Neuronal stem cell (in vitro differentiated cells): ENCODE data around the gene PTPN6.
A peak's percentile ranks its signal among the peaks of the same experiment; 100 is the strongest.

Experiments
- DNase-seq: peaks from one replicate; pipeline ENCODE4 v3.0.0-alpha.2; 2013; ENCODE audit warnings: low spot score
- H2AFZ ChIP-seq: one replicate; pipeline ENCODE4 v1.6.1; 2013; ENCODE audit warnings: mild to moderate bottlenecking, low read length, inconsistent platforms
- H2AK5ac ChIP-seq: 2 replicates; pipeline ENCODE4 v1.6.1; 2013; ENCODE audit warnings: low read depth, mild to moderate bottlenecking, inconsistent platforms, low read length, moderate library complexity, mixed read lengths
- H2BK120ac ChIP-seq: 2 replicates; pipeline ENCODE4 v1.6.1; 2013; ENCODE audit warnings: low read depth, mild to moderate bottlenecking, inconsistent platforms, low read length, moderate library complexity, mixed read lengths
- H2BK12ac ChIP-seq: one replicate; pipeline ENCODE4 v1.6.1; 2013; ENCODE audit warnings: low read length, inconsistent platforms
- H2BK15ac ChIP-seq: 2 replicates; pipeline ENCODE4 v1.6.1; 2013; ENCODE audit warnings: mild to moderate bottlenecking, low read length, inconsistent platforms, mixed read lengths
- H2BK5ac ChIP-seq: one replicate; pipeline ENCODE4 v1.6.1; 2013; ENCODE audit warnings: inconsistent platforms, mild to moderate bottlenecking, low read length, moderate library complexity
- H3K14ac ChIP-seq: one replicate; pipeline ENCODE4 v1.6.1; 2013; ENCODE audit warnings: low read length, inconsistent platforms
- H3K18ac ChIP-seq: 2 replicates; pipeline ENCODE4 v1.6.1; 2013; ENCODE audit warnings: low read length, inconsistent platforms
- H3K23ac ChIP-seq: 2 replicates; pipeline ENCODE4 v1.6.1; 2013; ENCODE audit warnings: low read depth, mild to moderate bottlenecking, mixed read lengths, low read length, inconsistent platforms; ENCODE audit not compliant: poor library complexity
- H3K27ac ChIP-seq: replicated peaks from 3 replicates; pipeline ENCODE4 v1.5.1; 2013; ENCODE audit warnings: low read length, inconsistent platforms
- H3K27me3 ChIP-seq, 3 experiments: 2 replicates each; pipeline ENCODE4 v1.6.1; 2013; ENCODE audit warnings: low read length in 3 of 3, mild to moderate bottlenecking in 2 of 3, inconsistent platforms in 1 of 3, low read depth in 1 of 3, mixed read lengths in 1 of 3, moderate library complexity in 1 of 3; ENCODE audit not compliant: control insufficient read depth in 3 of 3, insufficient read depth in 3 of 3
- H3K36me3 ChIP-seq, 2 donors: replicated peaks in 1 of 2; 2 replicates each; pipeline ENCODE4 v1.6.1; 2013; ENCODE audit warnings: low read length in 2 of 2; ENCODE audit not compliant: control insufficient read depth in 2 of 2, insufficient read depth in 2 of 2
- H3K4ac ChIP-seq: 2 replicates; pipeline ENCODE4 v1.6.1; 2013; ENCODE audit warnings: inconsistent platforms, mild to moderate bottlenecking, low read length, moderate library complexity
- H3K4me1 ChIP-seq, 2 donors: 1 replicate in 1 of 2; 2 replicates in 1 of 2; pipeline ENCODE4 v1.6.1; 2013; ENCODE audit warnings: low read length in 2 of 2, low read depth in 1 of 2; ENCODE audit not compliant: control insufficient read depth in 2 of 2, insufficient read depth in 1 of 2
- H3K4me2 ChIP-seq: one replicate; pipeline ENCODE4 v1.6.1; 2013; ENCODE audit warnings: mild to moderate bottlenecking, low read length, inconsistent platforms; ENCODE audit not compliant: insufficient read depth, poor library complexity, severe bottlenecking
- H3K4me3 ChIP-seq, 2 donors: 2 replicates each; pipeline ENCODE4 v1.5.1; 2013; ENCODE audit warnings: low read length in 2 of 2, mild to moderate bottlenecking in 2 of 2, inconsistent platforms in 1 of 2, moderate library complexity in 1 of 2
- H3K79me1 ChIP-seq: one replicate; pipeline ENCODE4 v1.6.1; 2013; ENCODE audit warnings: low read depth, mild to moderate bottlenecking, inconsistent platforms, low read length, moderate library complexity
- H3K9ac ChIP-seq: one replicate; pipeline ENCODE4 v1.6.1; 2013; ENCODE audit warnings: mild to moderate bottlenecking, low read depth, low read length, inconsistent platforms; ENCODE audit not compliant: poor library complexity
- H3K9me3 ChIP-seq, 2 donors: replicated peaks in 1 of 2; 2 replicates each; pipeline versions ENCODE3 to v1.6.1; 2013; ENCODE audit warnings: low read length in 2 of 2, mild to moderate bottlenecking in 2 of 2, inconsistent platforms in 1 of 2, low read depth in 1 of 2, mixed read lengths in 1 of 2, moderate library complexity in 1 of 2; ENCODE audit not compliant: control insufficient read depth in 2 of 2, insufficient read depth in 1 of 2
- H4K8ac ChIP-seq: one replicate; pipeline ENCODE4 v1.6.1; 2013; ENCODE audit warnings: low read depth, mild to moderate bottlenecking, inconsistent platforms, low read length, moderate library complexity
- H4K91ac ChIP-seq: one replicate; pipeline ENCODE4 v1.6.1; 2013; ENCODE audit warnings: low read length, low read depth, mild to moderate bottlenecking, inconsistent platforms; ENCODE audit not compliant: poor library complexity
- WGBS, 2 donors: extraction: QIAGEN DNeasy Blood & Tissue Kit; methylation state at CpG; one replicate each; pipeline ENCODE4 v1.1.7; 2013; ENCODE audit warnings: missing lambda C conversion rate in 2 of 2, mixed read lengths in 1 of 2; ENCODE audit not compliant: insufficient read length in 2 of 2, insufficient replicate concordance in 1 of 2; ENCODE audit errors: extremely low coverage in 2 of 2; 5-methylcytosine and 5-hydroxymethylcytosine counted together

PTPN6 gene

DNA sequence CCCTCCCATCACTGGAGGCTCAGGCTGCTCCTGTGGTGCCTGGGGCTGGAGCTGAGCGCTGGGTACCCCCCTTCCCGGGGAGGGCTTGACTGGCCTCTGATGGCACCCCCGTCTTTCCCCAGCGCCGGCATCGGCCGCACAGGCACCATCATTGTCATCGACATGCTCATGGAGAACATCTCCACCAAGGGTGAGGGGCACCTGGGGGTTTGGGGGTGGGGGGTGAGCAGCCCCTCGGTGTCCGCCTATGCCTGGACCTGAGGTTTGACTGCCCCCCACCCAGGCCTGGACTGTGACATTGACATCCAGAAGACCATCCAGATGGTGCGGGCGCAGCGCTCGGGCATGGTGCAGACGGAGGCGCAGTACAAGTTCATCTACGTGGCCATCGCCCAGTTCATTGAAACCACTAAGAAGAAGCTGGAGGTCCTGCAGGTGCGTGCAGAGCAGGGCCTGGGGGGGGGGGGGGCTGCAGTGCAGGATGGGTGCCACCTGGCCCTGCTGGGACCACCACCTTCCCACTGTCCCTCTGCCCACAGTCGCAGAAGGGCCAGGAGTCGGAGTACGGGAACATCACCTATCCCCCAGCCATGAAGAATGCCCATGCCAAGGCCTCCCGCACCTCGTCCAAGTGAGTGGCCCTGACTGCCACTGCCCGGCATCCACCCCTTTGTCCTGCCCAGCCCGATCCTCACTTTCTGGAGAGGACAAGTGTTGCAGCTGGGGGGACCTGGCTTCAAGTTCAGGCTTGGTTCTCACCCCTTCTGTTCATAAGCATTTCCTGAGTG lies 8.8 kb downstream of the PTPN6 start:
- no peaks in the 10 kb centered on the region for H3K79me1 ChIP-seq
- no peak overlapping the region for H3K4me2 ChIP-seq
- H3K27ac ChIP-seq = no peak overlapping the region
- H4K8ac ChIP-seq = peak overlapping the region; percentile 23
- H3K4ac ChIP-seq = no peak overlapping the region
- H3K18ac ChIP-seq = peak overlapping the region; percentile 59
- peak overlapping the region; percentile 65 for H2AK5ac ChIP-seq
- peak overlapping the region; percentile 35 for H4K91ac ChIP-seq
- peak overlapping the region; percentile 22 for H3K14ac ChIP-seq
- H3K4me1 ChIP-seq = peaks cover 15 to 23% of the 10 kb centered on the region in 2 donors
- peak overlapping the region; percentile 65 for H3K9ac ChIP-seq
- H2BK12ac ChIP-seq = peak overlapping the region; percentile 81
- peak overlapping the region; percentile 91 for H2AFZ ChIP-seq
- no CpG with 5 or more reads among the region's 26 CpGs for WGBS, 2 donors
- H3K36me3 ChIP-seq = peaks cover 0 to 11% of the 10 kb centered on the region in 2 donors
- no peaks in the 10 kb centered on the region for H3K27me3 ChIP-seq
- peak overlapping the region; percentile 56 for H2BK15ac ChIP-seq
- no peak for DNase-seq
- H2BK5ac ChIP-seq = no peak overlapping the region
- H3K9me3 ChIP-seq = no peaks in the 10 kb centered on the region
- peak overlapping the region; percentile 27 for H3K23ac ChIP-seq
- no peak overlapping the region for H3K4me3 ChIP-seq
- H2BK120ac ChIP-seq = peak overlapping the region; percentile 30

GRCh38 chr12:6960593-6961277 lies 9.6 kb downstream of the PTPN6 start:
- H3K36me3 ChIP-seq = peaks cover 4 to 18% of the 10 kb centered on the region in 2 donors

DNA sequence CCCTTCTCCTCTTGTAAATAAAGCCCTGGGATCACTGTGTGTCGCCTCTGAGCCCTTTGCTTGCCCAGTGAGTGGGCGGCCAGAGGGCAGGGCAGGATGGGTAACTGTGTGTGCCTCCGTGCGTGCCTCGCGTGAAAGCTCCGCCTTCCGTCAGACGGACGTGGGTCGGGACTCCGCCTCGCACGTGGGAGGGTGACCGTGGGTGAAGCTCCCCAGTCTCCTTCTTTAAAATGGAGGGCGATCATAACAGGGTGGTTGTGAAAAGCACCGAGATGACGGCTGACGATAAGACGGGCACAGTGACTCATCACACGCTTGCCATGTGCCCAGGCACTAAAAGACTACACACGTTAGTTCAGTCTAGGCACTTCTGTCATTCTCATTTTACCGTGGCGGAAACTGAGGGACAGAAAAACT lies 10.1 kb downstream of the PTPN6 start:
- Histone ChIP-seq H2AFZ (peak overlapping the region; percentile 86), H3K4me1 (peaks cover 15 to 23% of the 10 kb centered on the region in 2 donors), H3K27me3 (no peaks in the 10 kb centered on the region), H3K23ac (peak overlapping the region; percentile 32), H4K8ac (no peak overlapping the region), H2BK5ac (no peak overlapping the region), H2BK15ac (peak overlapping the region; percentile 4), H3K36me3 (peaks cover 7 to 23% of the 10 kb centered on the region in 2 donors), H4K91ac (peak overlapping the region; percentile 16), H3K27ac (peak overlapping the region; percentile 48), H3K18ac (peak overlapping the region; percentile 13), H3K79me1 (no peaks in the 10 kb centered on the region), H2AK5ac (peak overlapping the region; percentile 2), H3K9ac (peak overlapping the region; percentile 33), H3K14ac (no peak overlapping the region), H3K4ac (no peak overlapping the region), H2BK120ac (no peak overlapping the region), H3K4me3 (no peak overlapping the region), H2BK12ac (peak overlapping the region; percentile 25), H3K4me2 (no peak overlapping the region), H3K9me3 (no peaks in the 10 kb centered on the region)
- WGBS, 2 donors = no CpG with 5 or more reads among the region's 24 CpGs
- DNase-seq = no peak

More at GRCh38 chr12:6960593-6961277, 9.6 kb downstream of the PTPN6 start:
- Histone ChIP-seq H3K27ac (no peak overlapping the region), H2BK120ac (no peak overlapping the region), H3K23ac (no peak overlapping the region), H3K4ac (no peak overlapping the region), H3K14ac (no peak overlapping the region), H3K27me3 (no peaks in the 10 kb centered on the region), H2BK5ac (no peak overlapping the region), H3K9ac (no peak overlapping the region), H3K18ac (peak overlapping the region; percentile 59), H2AFZ (peak overlapping the region; percentile 2), H3K4me2 (no peak overlapping the region), H2AK5ac (peak overlapping the region; percentile 26), H3K4me1 (peaks cover 15 to 23% of the 10 kb centered on the region in 2 donors), H3K79me1 (no peaks in the 10 kb centered on the region), H4K91ac (peak overlapping the region; percentile 16), H3K4me3 (no peak overlapping the region), H4K8ac (no peak overlapping the region), H2BK12ac (no peak overlapping the region), H2BK15ac (peak overlapping the region; percentile 12), H3K9me3 (no peaks in the 10 kb centered on the region)
- no CpG with 5 or more reads among the region's 13 CpGs for WGBS, 2 donors
- no peak for DNase-seq
